Activated B cell treated with CpG ODN at 0.5 μM for 24 hours (primary cell): ENCODE measurements around the gene NOG. TPM values are rescaled to one million over a fixed set of nuclear protein-coding genes. Genes with fewer than 3 reads are reported as not detected.

Source experiments
- ATAC-seq: fragments of 200-7000 bp; cut with Tn5 transposase; one replicate; pipeline ENCODE4 v1.10.0; 2021; ENCODE audit warnings: low read depth, mild to moderate bottlenecking, moderate library complexity
- CTCF ChIA-PET: fragments of 350-600 bp; sonication (Branson Sonifier 250); formaldehyde crosslinking; loops from one replicate; lab custom pipeline; 2021; ENCODE audit warnings: antibody characterized with exemption; lab: Charles Lee
- POLR2A ChIA-PET: fragments of 350-600 bp; sonication (Branson Sonifier 250); formaldehyde crosslinking; loops from one replicate; lab custom pipeline; 2021; ENCODE audit warnings: antibody characterized with exemption; lab: Charles Lee
- DNase-seq: peaks from one replicate; pipeline ENCODE4 v3.0.0; 2022
- H3K27ac Mint-ChIP-seq: one replicate; pipeline ENCODE4 v1.8.0; 2020; ENCODE audit warnings: mixed read lengths
- H3K27me3 Mint-ChIP-seq: one replicate; pipeline ENCODE4 v1.8.0; 2021; ENCODE audit warnings: mixed read lengths
- H3K36me3 Mint-ChIP-seq: one replicate; pipeline ENCODE4 v1.8.0; 2021; ENCODE audit warnings: low read depth, mixed read lengths
- H3K4me1 Mint-ChIP-seq: one replicate; pipeline ENCODE4 v1.8.0; 2021; ENCODE audit warnings: mixed read lengths
- H3K4me3 Mint-ChIP-seq: one replicate; pipeline ENCODE4 v1.8.0; 2020; ENCODE audit warnings: mild to moderate bottlenecking, mixed read lengths
- H3K9me3 Mint-ChIP-seq: one replicate; pipeline ENCODE4 v1.8.0; 2020; ENCODE audit warnings: mixed read lengths
- intact Hi-C: fragments of 100-400 bp; cut with micrococcal nuclease; formaldehyde crosslinking; loops from one replicate; pipeline ENCODE4 v1.15.1; 2024
- total RNA-seq: library from RNA; stranded (reverse); gene quantifications from 2 replicates; pipeline ENCODE4 v1.2.3, GENCODE V29; 2022
- TF ChIP-seq, protein P1 (sequence below): fragments of 200-600 bp; IDR thresholded peaks from one replicate; pipeline ENCODE4 v1.8.0; 2022; ENCODE audit warnings: antibody characterized with exemption, mild to moderate bottlenecking

NOG gene
- total RNA-seq, 1 donor from 2014 or later = not detected

DNA sequence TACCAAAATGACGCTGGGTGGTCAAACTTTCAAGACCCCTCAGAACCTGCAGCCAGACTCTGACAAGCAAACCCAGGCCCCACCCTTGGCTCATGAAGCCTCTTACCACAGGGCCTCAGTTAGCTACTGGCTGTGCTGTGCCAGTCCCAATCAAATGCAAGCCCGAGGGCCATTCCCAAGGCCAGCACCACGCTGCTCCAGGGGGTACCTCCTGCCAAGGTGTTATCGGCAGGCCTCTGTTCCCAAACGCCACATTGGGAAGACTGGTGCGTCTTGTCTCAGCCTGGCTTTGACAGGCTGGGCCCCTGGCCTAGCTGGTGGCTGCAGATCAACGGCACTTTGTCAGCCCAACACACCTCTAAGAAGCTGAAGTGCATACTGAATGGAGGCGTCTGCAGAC is 35.8 kb upstream of the NOG start:
- no peaks in the 10 kb centered on the region for H3K9me3 Mint-ChIP-seq
- no peak overlapping the region for H3K4me3 Mint-ChIP-seq
- ChIA-PET POLR2A (no interaction called here), CTCF (no interaction called here)
- TF ChIP-seq, protein P1, sequence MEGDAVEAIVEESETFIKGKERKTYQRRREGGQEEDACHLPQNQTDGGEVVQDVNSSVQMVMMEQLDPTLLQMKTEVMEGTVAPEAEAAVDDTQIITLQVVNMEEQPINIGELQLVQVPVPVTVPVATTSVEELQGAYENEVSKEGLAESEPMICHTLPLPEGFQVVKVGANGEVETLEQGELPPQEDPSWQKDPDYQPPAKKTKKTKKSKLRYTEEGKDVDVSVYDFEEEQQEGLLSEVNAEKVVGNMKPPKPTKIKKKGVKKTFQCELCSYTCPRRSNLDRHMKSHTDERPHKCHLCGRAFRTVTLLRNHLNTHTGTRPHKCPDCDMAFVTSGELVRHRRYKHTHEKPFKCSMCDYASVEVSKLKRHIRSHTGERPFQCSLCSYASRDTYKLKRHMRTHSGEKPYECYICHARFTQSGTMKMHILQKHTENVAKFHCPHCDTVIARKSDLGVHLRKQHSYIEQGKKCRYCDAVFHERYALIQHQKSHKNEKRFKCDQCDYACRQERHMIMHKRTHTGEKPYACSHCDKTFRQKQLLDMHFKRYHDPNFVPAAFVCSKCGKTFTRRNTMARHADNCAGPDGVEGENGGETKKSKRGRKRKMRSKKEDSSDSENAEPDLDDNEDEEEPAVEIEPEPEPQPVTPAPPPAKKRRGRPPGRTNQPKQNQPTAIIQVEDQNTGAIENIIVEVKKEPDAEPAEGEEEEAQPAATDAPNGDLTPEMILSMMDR = no peak
- intact Hi-C loops = no loop called here
- ATAC-seq (no peak), DNase-seq (no peak)
- no peaks in the 10 kb centered on the region for H3K36me3 Mint-ChIP-seq
- H3K27me3 Mint-ChIP-seq = peaks cover 3% of the 10 kb centered on the region
- no peaks in the 10 kb centered on the region for H3K4me1 Mint-ChIP-seq
- no peak overlapping the region for H3K27ac Mint-ChIP-seq

DNA sequence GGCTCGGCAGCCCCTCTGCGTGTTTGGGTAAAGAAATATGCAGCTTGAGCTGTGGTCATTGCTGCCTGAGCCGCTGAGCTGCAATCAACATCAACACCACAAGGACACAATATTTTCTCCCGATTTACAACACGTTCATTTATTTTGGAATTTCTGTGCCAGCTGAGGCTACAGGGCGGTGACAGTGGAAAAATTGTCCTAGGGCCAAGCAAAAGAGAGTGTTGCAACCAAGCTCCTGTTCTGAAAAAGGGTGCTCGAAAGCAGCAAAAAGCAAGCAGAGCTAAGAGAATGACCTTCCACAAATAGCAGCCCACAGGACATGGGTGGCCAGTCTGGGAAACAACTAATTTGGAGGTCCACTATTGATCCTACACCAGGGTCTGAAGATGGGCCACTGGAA is 35.4 kb upstream of the NOG start:
- Mint-ChIP-seq H3K36me3 (no peaks in the 10 kb centered on the region), H3K4me1 (no peaks in the 10 kb centered on the region), H3K4me3 (no peak overlapping the region), H3K9me3 (no peaks in the 10 kb centered on the region), H3K27ac (no peak overlapping the region), H3K27me3 (peaks cover 3% of the 10 kb centered on the region)
- intact Hi-C loops = no loop called here
- POLR2A ChIA-PET = no interaction called here
- no peak for ATAC-seq
- TF ChIP-seq, protein P1 = no peak
- CTCF ChIA-PET = no interaction called here
- no peak for DNase-seq

DNA sequence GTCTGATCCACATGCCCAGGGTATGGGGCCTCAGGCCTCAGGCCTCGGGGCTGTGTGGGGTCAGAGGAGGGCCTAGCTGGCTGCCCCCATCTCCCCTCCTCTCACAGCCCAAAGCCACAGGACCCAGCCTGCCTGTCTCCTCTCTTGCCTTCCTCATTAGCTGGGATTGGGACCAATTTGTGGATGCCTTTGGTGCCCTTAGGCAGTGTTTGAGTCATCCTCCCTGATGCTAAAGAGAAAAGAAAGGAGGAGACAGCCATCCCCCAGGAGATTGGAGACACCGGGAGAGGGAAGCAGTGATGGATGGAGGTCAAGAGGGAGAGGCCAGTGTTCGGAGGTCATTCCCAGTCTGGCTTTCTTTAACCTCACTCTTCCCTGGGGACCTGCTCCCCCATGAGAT is 23.3 kb upstream of the NOG start:
- ChIA-PET POLR2A (no interaction called here), CTCF (no interaction called here)
- TF ChIP-seq, protein P1 = no peak
- H3K27me3 Mint-ChIP-seq = peaks cover 6% of the 10 kb centered on the region
- H3K27ac Mint-ChIP-seq = no peak overlapping the region
- no peak overlapping the region for H3K4me3 Mint-ChIP-seq
- H3K36me3 Mint-ChIP-seq = no peaks in the 10 kb centered on the region
- ATAC-seq (no peak), DNase-seq (no peak)
- no peaks in the 10 kb centered on the region for H3K9me3 Mint-ChIP-seq
- intact Hi-C loops = no loop called here
- no peaks in the 10 kb centered on the region for H3K4me1 Mint-ChIP-seq

DNA sequence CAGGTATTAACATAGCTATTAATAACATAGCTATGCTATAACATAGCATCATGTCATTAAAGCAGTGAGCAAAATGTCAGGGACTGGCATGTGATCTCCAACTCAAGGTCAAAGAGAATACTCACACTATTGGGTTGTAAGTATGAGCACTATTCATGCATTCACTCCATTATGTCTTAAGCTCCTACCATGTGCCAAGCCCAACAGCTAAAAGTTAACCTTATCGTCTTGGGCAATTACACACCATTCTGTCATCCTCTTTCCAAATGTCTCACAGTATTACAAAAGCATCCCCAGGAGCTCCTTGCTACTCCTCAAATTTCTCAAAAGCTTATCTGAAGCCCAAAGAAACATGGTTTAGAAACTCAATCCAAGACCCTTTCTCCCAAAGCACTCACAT is 22.0 kb upstream of the NOG start:
- H3K4me1 Mint-ChIP-seq = no peaks in the 10 kb centered on the region
- POLR2A ChIA-PET = no interaction called here
- peaks cover 6% of the 10 kb centered on the region for H3K27me3 Mint-ChIP-seq
- CTCF ChIA-PET = no interaction called here
- TF ChIP-seq, protein P1 = no peak
- H3K9me3 Mint-ChIP-seq = no peaks in the 10 kb centered on the region
- no peak for DNase-seq
- no peaks in the 10 kb centered on the region for H3K36me3 Mint-ChIP-seq
- no peak overlapping the region for H3K4me3 Mint-ChIP-seq
- intact Hi-C loops = no loop called here
- H3K27ac Mint-ChIP-seq = no peak overlapping the region
- ATAC-seq = no peak

DNA sequence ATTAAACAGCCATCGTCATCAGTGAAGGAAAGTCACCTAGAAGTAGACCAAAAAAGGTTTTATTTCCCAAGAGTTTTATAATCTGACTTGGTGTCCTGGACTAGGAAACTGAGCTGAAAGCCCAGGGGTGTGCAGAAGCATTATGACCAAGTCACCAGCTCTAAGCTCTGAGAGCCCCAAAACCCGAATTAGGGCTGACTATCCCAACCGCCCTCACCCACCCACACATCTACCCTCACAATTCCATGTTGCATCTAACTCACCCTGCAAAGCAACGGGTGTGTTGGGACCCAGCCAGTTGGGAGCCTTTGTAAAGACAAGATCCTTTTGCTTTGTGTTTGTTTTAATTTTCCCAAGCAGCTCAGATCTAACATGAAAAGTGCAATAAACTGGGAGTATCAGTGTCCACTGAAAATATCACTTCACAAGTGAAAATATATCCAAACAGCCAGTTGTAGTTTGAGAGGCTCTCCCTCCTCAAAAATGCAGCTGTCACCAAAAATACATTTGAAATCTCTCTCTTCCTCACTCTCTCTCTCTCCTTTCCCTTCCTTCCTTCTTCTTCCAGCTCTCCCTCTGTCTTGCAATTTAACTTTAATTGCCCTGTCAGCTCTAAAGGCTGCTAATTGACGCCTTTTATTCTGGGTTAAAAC is 16.2 kb upstream of the NOG start:
- no peaks in the 10 kb centered on the region for H3K36me3 Mint-ChIP-seq
- DNase-seq (no peak), ATAC-seq (no peak)
- peaks cover 5% of the 10 kb centered on the region for H3K9me3 Mint-ChIP-seq
- H3K27ac Mint-ChIP-seq = no peak overlapping the region
- H3K4me3 Mint-ChIP-seq = no peak overlapping the region
- POLR2A ChIA-PET = no interaction called here
- peaks cover 17% of the 10 kb centered on the region for H3K27me3 Mint-ChIP-seq
- no peaks in the 10 kb centered on the region for H3K4me1 Mint-ChIP-seq
- TF ChIP-seq, protein P1 = no peak
- intact Hi-C loops = no loop called here
- CTCF ChIA-PET = no interaction called here
